GM19438 (cell line): ENCODE measurements around the gene RUNX1.
"Not testable (repeated sequence)": the region's sequence is repeated elsewhere in the genome, so short reads cannot be mapped to it uniquely, and the experiment has no call there.

Experiments
- ATAC-seq: cut with Tn5 transposase; IDR thresholded peaks from one replicate; pipeline ENCODE4 v1.9.1; 2021; ENCODE audit warnings: low read depth; ENCODE audit not compliant: unreplicated experiment

The RUNX1 gene

GRCh38 chr21:34994766-34995631 lies 54.1 kb downstream of the RUNX1 start:
- no peak for ATAC-seq

DNA sequence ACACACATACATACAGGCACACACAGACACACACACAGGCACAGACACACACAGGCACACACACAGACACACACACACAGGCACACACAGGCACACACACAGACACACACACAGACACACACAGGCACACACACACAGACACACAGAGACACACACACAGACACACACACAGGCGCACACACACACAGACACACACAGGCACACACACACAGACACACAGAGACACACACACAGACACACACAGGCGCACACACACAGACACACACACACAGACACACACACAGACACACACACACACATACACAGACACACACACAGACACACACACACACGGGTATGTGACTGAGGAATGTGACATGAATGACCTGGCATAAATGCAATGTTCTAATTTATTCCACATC lies 55.6 kb downstream of the RUNX1 start:
- ATAC-seq: not testable (repeated sequence)

DNA sequence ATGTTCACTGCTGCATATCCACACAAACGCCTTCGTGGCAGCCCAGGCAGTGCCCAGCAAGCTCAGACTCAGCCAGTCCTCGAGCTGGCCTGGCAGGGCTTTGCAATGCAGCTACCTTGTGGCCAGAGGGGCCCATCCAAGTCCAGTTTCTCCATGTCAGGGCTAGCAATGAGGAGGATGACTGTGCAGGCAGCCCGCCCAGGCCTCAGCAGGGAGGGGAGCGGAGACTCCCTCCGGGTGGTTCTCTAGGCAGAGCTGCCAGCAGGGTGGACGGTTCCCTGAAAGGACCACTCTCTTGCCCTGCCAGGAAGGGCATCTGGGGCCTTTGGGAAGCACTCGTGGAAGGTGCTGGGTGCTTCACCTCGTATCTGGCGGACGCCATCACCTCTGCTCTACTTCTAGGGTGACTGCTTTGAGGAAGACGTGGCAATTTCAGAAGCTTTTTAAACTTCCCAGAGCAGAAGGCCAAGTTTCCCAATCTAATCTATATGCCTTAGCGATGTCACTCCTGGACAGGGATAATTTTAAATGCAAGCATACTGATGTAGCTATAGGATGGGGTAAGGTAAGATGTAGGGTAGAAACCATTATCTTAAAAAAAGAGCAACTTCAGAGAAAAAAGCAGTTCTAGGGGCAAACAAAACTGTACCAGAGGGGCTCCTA lies 56.2 kb downstream of the RUNX1 start:
- no peak for ATAC-seq

- no peak for ATAC-seq
Observed at GRCh38 chr21:34992180-34992579, 56.9 kb downstream of the RUNX1 start.

DNA sequence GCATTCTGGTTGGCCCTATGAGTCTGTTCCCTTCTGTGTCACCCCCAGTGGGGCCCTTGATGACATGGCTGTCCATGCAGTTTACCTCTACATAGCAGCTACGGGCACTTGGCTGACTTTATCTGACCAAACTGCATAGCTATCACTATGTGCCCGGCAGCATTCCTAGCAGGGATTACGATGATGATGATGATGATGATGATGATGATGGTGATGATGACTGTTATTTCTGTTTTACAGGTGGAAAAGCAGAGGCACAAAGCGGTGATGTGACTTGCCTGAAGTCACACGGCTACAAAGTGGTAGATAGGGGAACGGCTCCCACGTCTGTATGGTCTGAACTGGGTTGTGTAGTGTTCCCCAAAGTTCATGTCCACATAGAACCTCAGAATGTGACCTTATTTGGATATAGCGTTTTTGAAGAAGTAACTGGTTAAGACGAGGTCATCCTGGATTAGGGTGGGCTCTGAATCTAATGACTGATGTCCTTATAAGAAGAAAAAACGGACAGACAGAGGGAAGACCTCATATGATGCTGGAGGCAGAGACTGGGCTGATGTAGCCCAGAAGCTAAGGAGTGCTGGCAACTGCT lies 57.6 kb downstream of the RUNX1 start:
- no peak for ATAC-seq

DNA sequence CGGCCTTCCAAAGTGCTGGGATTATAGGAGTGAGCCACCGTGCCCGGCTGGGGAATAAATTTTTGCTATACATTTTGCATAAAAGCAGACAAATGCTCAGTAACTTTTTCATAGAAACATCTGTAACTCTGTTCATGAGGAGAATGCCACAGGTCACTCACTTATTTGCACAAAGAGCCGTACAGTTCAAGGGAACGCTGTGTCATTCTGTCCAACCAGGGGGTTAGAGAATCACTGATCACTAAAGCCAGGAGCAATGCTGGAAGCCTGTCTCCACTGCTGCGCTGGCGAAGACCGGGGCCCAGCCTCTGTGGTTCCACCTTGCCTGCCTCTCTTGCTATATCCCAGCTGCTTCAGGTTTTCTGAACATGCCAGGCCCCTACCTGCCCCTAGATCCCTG lies 58.3 kb downstream of the RUNX1 start:
- no peak for ATAC-seq

GRCh38 chr21:34989337-34990151 lies 59.6 kb downstream of the RUNX1 start:
- ATAC-seq: no peak

GRCh38 chr21:34988625-34989024 lies 60.5 kb downstream of the RUNX1 start:
- no peak for ATAC-seq

DNA sequence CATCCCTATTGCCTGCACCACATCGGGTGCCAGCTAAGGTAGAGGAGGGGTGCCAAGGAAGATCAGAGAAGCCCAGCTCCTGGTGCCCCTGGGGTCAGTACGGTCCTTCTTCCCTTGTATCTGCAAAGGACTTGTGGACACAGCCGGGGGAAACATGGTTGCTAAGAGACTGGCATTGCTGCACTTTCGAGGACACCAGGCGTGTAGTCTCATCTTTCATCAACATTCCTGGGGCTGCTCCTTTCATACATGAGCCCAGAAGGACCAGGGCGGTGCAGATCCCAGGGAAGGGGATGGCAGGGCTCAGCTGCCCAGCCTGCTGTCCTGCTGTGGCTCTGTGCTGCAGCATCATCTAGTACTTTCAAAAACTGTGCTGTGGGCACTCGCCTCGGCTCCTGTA lies 61.0 kb downstream of the RUNX1 start:
- ATAC-seq: no peak

DNA sequence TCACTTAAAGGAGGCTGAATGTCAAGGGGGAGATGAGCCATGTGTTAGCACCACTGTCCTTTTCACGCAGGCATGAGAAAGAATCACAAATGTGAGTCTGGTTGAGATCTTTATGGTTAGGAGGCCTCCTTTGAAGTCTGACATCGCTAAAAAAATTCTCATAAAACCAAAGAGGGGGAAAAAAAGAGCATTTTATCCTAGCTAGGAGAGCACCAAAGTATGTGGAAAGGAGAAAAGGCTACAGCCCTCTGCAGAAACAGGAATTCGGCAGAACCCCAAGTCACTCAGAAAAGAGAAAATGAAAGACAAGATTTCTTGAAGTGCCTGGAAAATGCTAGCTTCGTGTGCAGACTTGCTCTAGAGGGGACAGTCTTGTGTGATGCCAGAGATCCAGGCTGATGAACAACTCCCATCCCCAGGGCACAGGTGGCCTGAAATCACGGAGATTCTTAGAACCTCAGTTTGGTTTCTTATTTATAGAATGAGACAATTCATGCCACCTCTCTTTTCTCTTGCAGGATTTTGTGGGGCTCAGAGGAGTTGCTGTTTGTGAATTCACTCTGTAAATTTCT lies 61.5 kb downstream of the RUNX1 start:
- ATAC-seq: no peak

- peak; percentile 82 for ATAC-seq
Observed at GRCh38 chr21:34986561-34987500, 62.3 kb downstream of the RUNX1 start.

- ATAC-seq: no peak
Observed at GRCh38 chr21:34984356-34985058, 64.6 kb downstream of the RUNX1 start.

- ATAC-seq: no peak
Observed at GRCh38 chr21:34983680-34984086, 65.4 kb downstream of the RUNX1 start.

DNA sequence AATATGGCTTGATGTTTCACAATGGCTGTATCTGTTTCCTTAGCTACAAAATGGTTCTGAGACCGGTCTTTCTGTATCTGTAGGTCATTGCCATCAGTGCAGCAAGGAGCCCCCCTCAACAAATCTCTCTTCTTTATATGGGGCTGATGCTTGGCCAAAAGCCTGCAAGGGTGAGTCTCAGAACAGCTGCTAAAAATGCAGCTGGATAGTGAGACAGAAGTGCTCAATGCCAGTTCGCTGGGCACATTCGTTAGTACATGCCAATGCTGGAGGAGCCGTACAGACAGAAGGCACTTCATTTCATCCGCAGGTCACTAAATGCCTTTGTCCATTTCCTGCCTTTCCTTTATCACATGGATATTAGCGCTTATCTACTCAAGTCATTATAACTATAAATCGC lies 67.3 kb downstream of the RUNX1 start:
- ATAC-seq: no peak

DNA sequence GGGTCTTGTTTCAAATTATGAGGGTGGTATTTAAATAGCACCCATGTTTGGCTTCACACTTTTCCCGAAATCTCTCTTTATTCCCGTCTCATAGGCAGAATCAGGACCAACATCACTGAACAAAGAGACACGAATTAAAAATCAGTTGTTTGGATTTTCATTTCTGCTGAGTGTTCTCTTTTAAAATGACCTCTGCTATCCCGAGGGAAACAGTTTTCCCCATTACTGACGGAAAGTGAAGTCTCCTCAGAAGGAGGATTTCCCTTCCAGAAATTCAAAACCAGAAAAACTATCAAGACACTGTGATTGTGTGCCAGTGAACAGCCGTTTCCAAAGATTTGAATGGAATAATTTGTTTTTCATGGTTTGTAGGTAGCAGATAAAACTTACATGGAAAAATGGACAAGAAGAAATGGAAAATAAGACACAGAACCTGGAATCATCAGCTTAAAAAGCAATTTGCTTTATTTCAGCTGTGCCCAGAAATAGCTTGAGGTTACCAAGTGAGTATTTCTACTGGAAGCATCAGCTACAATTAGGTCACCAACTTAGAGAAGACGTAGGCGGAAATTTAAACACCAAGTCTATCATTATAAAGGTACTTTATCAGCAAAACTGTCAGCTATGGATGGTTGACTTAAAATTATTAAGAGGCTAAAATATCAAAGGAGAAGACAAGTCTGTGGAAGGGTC lies 68.5 kb downstream of the RUNX1 start:
- ATAC-seq: no peak

GRCh38 chr21:34979383-34979782 lies 69.7 kb downstream of the RUNX1 start:
- no peak for ATAC-seq

DNA sequence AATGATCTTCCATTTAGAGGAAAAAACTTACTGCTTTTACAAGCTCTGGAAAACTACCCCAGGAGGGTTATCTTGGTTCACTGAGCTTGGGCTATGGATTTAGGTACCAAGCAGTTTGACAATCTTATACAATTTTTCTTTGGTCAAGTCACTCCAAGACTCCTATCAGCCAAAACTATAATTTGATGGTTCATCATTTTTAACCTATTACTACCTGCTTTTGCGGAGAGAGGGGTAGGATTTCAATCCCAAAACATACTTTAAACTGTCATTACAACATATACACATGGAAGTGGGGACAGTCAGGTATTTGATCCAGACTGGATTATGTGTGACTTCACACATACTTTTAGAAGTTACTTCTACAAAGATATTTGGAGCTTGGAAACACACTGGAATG lies 71.8 kb downstream of the RUNX1 start:
- ATAC-seq: no peak
